AG04450 (cell line): ENCODE data around the gene CST8. TPM values are rescaled to one million over a fixed set of nuclear protein-coding genes. Genes with fewer than 3 reads are reported as not detected.

Source experiments
- CTCF ChIA-PET: fragments of 300-600, 350-600 bp; formaldehyde crosslinking; extraction: SDS; loops from one replicate; lab custom pipeline; 2022; ENCODE audit warnings: antibody characterized with exemption, inconsistent platforms; lab: Charles Lee
- POLR2A ChIA-PET: fragments of 350-600 bp; formaldehyde crosslinking; extraction: SDS; loops from one replicate; lab custom pipeline; 2021; ENCODE audit warnings: antibody characterized with exemption, inconsistent platforms; lab: Yijun Ruan, JAX
- DNase-seq: peaks from one replicate; pipeline ENCODE4 v3.0.0-alpha.2; 2011; ENCODE audit warnings: low read depth, low spot score
- H3K27ac ChIP-seq: one replicate; pipeline ENCODE4 v1.5.1; 2012; ENCODE audit warnings: low read depth, low read length, control low read depth
- H3K27me3 ChIP-seq: one replicate; pipeline ENCODE4 v1.6.0; 2012; ENCODE audit warnings: low read length; ENCODE audit not compliant: control insufficient read depth, insufficient read depth
- H3K4me3 ChIP-seq: 2 replicates; pipeline ENCODE4 v1.5.1; 2011; ENCODE audit warnings: mild to moderate bottlenecking, low read depth, low read length, control low read depth
- H3K9me3 ChIP-seq: 2 replicates; pipeline ENCODE4 v1.5.1; 2012; ENCODE audit warnings: low read length; ENCODE audit not compliant: control insufficient read depth, insufficient read depth
- CTCF ChIP-seq: IDR thresholded peaks from 2 replicates; pipeline ENCODE4 v1.5.1; 2011; ENCODE audit warnings: low read depth, low read length, control low read depth, inconsistent platforms
- polyA plus RNA-seq: library from polyadenylated mRNA; depleted of rRNA; stranded (reverse); fragments of >200 nt; gene quantifications from 2 replicates; pipeline ENCODE4 v1.2.3, GENCODE V29; 2011

Gene CST8
- polyA plus RNA-seq, 1 experiment = not detected

- no peak for TF ChIP-seq CTCF
- ChIA-PET POLR2A (no interaction called here), CTCF (interaction anchor here (0.6 kb wide), 1 partner anchor 103 kb away, joined by 7 read pairs; no protein-coding TSS in a partner anchor)
Observed at GRCh38 chr20:23452776-23453175, 38.1 kb upstream of the CST8 start, which contains the start of gene CST11. Gene CST11, minus strand, starts transcription at chr20:23452876. Its CDS starts 65 bp downstream, at chr20:23452811.

GRCh38 chr20:23453549-23454543 lies 37.1 kb upstream of the CST8 start:
- ChIA-PET CTCF (interaction anchor here (1.0 kb wide), 1 partner anchor 12 kb away, joined by 4 read pairs; no protein-coding TSS in a partner anchor), POLR2A (no interaction called here)
- DNase-seq = no peak
- Histone ChIP-seq H3K4me3 (no peak overlapping the region), H3K27me3 (no peaks in the 10 kb centered on the region), H3K27ac (no peak overlapping the region), H3K9me3 (no peaks in the 10 kb centered on the region; the same call in 1 of the 2 replicates)
- no peak for TF ChIP-seq CTCF

More at GRCh38 chr20:23452776-23453175, 38.1 kb upstream of the CST8 start, which contains the start of gene CST11:
- Histone ChIP-seq H3K27me3 (no peaks in the 10 kb centered on the region), H3K27ac (no peak within 1 kb of the TSS), H3K9me3 (no peaks in the 10 kb centered on the region; the same call in 1 of the 2 replicates), H3K4me3 (no peak within 1 kb of the TSS)
- no peak for DNase-seq

- Histone ChIP-seq H3K9me3 (no peaks in the 10 kb centered on the region; the same call in 1 of the 2 replicates), H3K27me3 (no peaks in the 10 kb centered on the region), H3K27ac (no peak overlapping the region), H3K4me3 (no peak overlapping the region)
- no peak for TF ChIP-seq CTCF
- DNase-seq = no peak
- POLR2A ChIA-PET = no interaction called here
- CTCF ChIA-PET = interaction anchor here (1.0 kb wide), 1 partner anchor 13 kb away, joined by 4 read pairs; no protein-coding TSS in a partner anchor
Observed at GRCh38 chr20:23454816-23455215, 36.1 kb upstream of the CST8 start.

GRCh38 chr20:23455639-23456038 lies 35.3 kb upstream of the CST8 start:
- Histone ChIP-seq H3K27me3 (no peaks in the 10 kb centered on the region), H3K4me3 (no peak overlapping the region), H3K27ac (no peak overlapping the region), H3K9me3 (no peaks in the 10 kb centered on the region; the same call in 1 of the 2 replicates)
- CTCF ChIA-PET = no interaction called here
- no peak for DNase-seq
- POLR2A ChIA-PET = no interaction called here
- no peak for TF ChIP-seq CTCF
